K562 (cell line): Measurements from ENCODE around the gene TRAP1. TPM values are rescaled to one million over a fixed set of nuclear protein-coding genes. Genes with fewer than 3 reads are reported as not detected.

ENCODE experiments used
- AFF4 ChIP-seq: sonication (generic); formaldehyde crosslinking; IDR thresholded peaks from 2 replicates; pipeline ENCODE4 v1.8.0; 2023; ENCODE audit warnings: mild to moderate bottlenecking, missing genetic modification reagents
- RERE ChIP-seq: sonication (generic); formaldehyde crosslinking; IDR thresholded peaks from 2 replicates; pipeline ENCODE4 v1.8.0; 2023; ENCODE audit warnings: missing genetic modification reagents, mild to moderate bottlenecking, borderline replicate concordance
- TFAP4 ChIP-seq: sonication (generic); formaldehyde crosslinking; IDR thresholded peaks from 2 replicates; pipeline ENCODE4 v1.8.0; 2022; ENCODE audit warnings: missing genetic modification reagents, mild to moderate bottlenecking, moderate library complexity, borderline replicate concordance
- ZBTB40 ChIP-seq, 2 experiments: fragments of 450-650 bp in 1 of 2; sonication (generic) in 1 of 2; formaldehyde crosslinking in 1 of 2; IDR thresholded peaks; 2 replicates each; pipeline versions ENCODE4 v1.7.1 to v1.9.0; 2016 to 2022; ENCODE audit warnings: inconsistent platforms in 1 of 2, mild to moderate bottlenecking in 1 of 2, missing genetic modification reagents in 1 of 2
- polyA plus RNA-seq, 8 experiments: library from polyadenylated mRNA; depleted of rRNA in 4 of 8; stranded (reverse) in 5 of 8; unstranded in 3 of 8; fragments of >200 nt; fragmentation: Nextera tagmentation in 2 of 8; fragmentation: Illumina TruSeq in 1 of 8; extraction: Ambion mirVana in 2 of 8; extraction: Trizol in 1 of 8; gene quantifications; 2 replicates each; pipeline versions ENCODE4 v1.2.1 to v1.2.3, GENCODE V29; 2011 to 2014; ENCODE audit warnings: inconsistent platforms in 1 of 8, missing spikeins in 1 of 8
- total RNA-seq, 7 experiments: library from RNA; depleted of rRNA in 6 of 7; stranded (reverse); fragments of >200 nt in 6 of 7; fragmentation: Illumina TruSeq in 2 of 7; extraction: Trizol in 2 of 7; gene quantifications; 2 replicates each; pipeline versions ENCODE4 v1.2.1 to v1.2.3, GENCODE V29; 2011 to 2021; ENCODE audit warnings: low replicate concordance in 1 of 7

The TRAP1 gene
- total and polyA plus RNA-seq, 9 of the 15 experiments (the other 6 are each of a cell fraction or from before 2014, with no cell fraction given), result 19.1 to 436 (median 301) TPM

GRCh38 chr16:3716831-3717234 is 491 bp downstream of the TRAP1 start (continued):
- TF ChIP-seq ZBTB40 (IDR thresholded peaks at IDR 0.05), result no peak
- no peak for TF ChIP-seq ZBTB40 (CRISPR knock-in tag; IDR thresholded peaks at IDR 0.05)
- TF ChIP-seq AFF4 (CRISPR knock-in tag), result 0 out of 2 replicates have a peak, but pooled peaks have one; percentile 16
- 0 out of 2 replicates have a peak, but pooled peaks have one; percentile 19 for TF ChIP-seq RERE
- TF ChIP-seq TFAP4 (CRISPR knock-in tag), result peak; percentile 59; the same call in 1 of the 2 replicates
